ENCODE data around the gene TCP10L.

TCP10L gene

DNA sequence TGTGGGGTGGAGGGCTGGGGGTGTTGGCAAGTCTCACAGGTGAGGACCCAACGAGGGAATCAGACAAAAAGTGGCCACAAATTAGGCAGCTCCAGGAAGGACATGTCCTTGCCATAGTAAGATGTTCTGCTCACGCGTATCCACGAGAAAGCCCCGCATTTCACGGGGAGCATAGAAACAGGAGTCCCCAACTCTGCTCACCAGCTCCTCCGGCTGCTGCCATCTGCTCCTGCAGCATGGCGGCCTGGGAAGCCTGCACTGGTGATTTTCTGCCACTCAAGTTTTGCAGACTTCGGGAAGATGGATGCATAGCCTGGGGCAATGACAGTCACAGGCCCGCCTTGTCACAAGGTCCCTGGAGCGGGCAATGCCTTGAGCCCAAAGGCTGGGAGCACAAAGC, 9.3 kb downstream of the TCP10L start:
- TF ChIP-seq, protein P1, sequence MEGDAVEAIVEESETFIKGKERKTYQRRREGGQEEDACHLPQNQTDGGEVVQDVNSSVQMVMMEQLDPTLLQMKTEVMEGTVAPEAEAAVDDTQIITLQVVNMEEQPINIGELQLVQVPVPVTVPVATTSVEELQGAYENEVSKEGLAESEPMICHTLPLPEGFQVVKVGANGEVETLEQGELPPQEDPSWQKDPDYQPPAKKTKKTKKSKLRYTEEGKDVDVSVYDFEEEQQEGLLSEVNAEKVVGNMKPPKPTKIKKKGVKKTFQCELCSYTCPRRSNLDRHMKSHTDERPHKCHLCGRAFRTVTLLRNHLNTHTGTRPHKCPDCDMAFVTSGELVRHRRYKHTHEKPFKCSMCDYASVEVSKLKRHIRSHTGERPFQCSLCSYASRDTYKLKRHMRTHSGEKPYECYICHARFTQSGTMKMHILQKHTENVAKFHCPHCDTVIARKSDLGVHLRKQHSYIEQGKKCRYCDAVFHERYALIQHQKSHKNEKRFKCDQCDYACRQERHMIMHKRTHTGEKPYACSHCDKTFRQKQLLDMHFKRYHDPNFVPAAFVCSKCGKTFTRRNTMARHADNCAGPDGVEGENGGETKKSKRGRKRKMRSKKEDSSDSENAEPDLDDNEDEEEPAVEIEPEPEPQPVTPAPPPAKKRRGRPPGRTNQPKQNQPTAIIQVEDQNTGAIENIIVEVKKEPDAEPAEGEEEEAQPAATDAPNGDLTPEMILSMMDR (IDR thresholded peaks at IDR 0.05; ENCODE audit: insufficient read depth, low read depth, low read length, missing control alignments) = no peak

GRCh38 chr21:32574946-32575925, 10.1 kb downstream of the TCP10L start:
- DNase-seq (ENCODE audit: low read depth) = no peak
- no peak overlapping the region for H3K4me3 ChIP-seq (ENCODE audit: low read length)
- TF ChIP-seq, protein P1 (IDR thresholded peaks at IDR 0.05; ENCODE audit: insufficient read depth, low read depth, low read length, missing control alignments) = no peak

More for the DNA sequence above, 9.3 kb downstream of the TCP10L start:
- H3K4me3 ChIP-seq (ENCODE audit: low read length) = no peak overlapping the region
- no peak for DNase-seq (ENCODE audit: low read depth)

DNA sequence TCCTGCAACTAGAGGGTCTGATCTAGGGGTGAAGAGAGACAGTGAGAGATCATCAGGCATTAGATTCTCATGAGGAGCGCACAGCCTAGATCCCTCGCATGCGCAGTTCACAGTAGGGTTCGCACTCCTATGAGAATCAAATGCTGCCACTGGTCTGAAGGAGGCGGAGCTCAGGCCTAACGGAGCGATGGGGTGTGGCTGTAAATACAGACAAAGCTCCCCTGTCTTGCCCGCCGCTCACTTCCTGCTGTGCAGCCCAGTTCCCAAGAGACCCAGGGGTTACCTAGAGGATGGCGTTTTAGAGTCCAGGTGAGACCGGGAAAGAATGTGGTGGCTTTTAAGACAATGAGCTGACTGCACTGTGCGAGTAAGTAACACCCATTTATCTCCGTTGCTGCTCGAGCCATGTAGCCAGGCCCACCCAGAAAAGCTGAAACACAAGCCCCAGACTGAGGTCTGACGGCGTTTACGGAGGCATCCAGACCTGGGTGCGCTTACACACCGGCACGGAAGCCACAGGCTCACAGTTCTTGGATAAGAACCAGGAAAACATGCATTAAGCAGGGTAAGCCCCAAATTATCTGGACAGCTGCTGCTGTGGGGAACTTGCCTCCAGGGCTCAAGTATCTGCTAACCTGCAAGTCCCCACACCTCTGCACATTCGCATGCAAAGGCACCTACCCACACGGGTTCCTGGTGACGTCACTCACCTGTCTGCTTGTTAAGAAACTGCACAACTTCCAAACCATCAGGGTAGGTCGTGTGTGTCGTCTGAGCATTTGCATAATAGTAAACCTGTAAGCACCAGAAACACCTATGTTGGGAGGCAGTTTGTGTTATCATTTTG, 12.5 kb downstream of the TCP10L start:
- H3K4me3 ChIP-seq (ENCODE audit: low read length) = peak overlapping the region; percentile 15
- TF ChIP-seq, protein P1 (IDR thresholded peaks at IDR 0.05; ENCODE audit: insufficient read depth, low read depth, low read length, missing control alignments) = no peak
- DNase-seq (ENCODE audit: low read depth) = peak; percentile 77

DNA sequence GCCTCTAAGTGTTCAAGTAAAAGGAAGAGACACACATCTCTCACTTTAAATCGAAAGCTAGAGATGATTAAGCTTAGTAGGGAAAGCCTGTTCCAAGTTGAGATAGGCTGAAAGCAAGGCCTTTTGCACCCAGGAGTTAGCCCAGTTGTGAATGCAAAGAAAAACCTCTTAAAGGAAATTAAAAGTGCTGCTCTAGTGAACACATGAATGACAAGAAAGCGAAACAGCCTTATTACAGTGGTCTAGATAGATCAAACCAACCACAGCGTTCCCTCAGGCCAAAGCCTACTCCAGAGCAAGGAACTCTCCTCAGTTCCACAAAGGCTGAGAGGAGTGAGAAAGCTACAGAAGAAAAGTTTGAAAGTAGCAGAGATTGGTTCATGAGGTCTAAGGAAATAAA, 14.9 kb downstream of the TCP10L start:
- no peak for DNase-seq (ENCODE audit: low read depth)
- TF ChIP-seq, protein P1 (IDR thresholded peaks at IDR 0.05; ENCODE audit: insufficient read depth, low read depth, low read length, missing control alignments) = no peak

GRCh38 chr21:32569261-32570230, 15.8 kb downstream of the TCP10L start:
- TF ChIP-seq, protein P1 (IDR thresholded peaks at IDR 0.05; ENCODE audit: insufficient read depth, low read depth, low read length, missing control alignments) = peak; percentile 86
- peak; percentile 82 for DNase-seq (ENCODE audit: low read depth)
- peak overlapping the region; percentile 57 for H3K4me3 ChIP-seq (ENCODE audit: low read length)

More for the DNA sequence above, 14.9 kb downstream of the TCP10L start:
- H3K4me3 ChIP-seq (ENCODE audit: low read length) = no peak overlapping the region

- H3K4me3 ChIP-seq (ENCODE audit: low read length) = no peak overlapping the region
- DNase-seq (ENCODE audit: low read depth) = no peak
- TF ChIP-seq, protein P1 (IDR thresholded peaks at IDR 0.05; ENCODE audit: insufficient read depth, low read depth, low read length, missing control alignments) = no peak
Measured at GRCh38 chr21:32567626-32568025, 17.7 kb downstream of the TCP10L start.

Data from epithelial cell of esophagus (primary cell).